ENCODE data around the gene CACNA1A.

- TF ChIP-seq POLR2A (IDR thresholded peaks at IDR 0.05) = no peak
- no peak for TF ChIP-seq CTCF (IDR thresholded peaks at IDR 0.05)
Measured at GRCh38 chr19:13275016-13275722, 231.1 kb downstream of the CACNA1A start.

Measured in heart left ventricle (tissue), 13 donors.